ENCODE measurements around the gene CHIT1.

Gene CHIT1

DNA sequence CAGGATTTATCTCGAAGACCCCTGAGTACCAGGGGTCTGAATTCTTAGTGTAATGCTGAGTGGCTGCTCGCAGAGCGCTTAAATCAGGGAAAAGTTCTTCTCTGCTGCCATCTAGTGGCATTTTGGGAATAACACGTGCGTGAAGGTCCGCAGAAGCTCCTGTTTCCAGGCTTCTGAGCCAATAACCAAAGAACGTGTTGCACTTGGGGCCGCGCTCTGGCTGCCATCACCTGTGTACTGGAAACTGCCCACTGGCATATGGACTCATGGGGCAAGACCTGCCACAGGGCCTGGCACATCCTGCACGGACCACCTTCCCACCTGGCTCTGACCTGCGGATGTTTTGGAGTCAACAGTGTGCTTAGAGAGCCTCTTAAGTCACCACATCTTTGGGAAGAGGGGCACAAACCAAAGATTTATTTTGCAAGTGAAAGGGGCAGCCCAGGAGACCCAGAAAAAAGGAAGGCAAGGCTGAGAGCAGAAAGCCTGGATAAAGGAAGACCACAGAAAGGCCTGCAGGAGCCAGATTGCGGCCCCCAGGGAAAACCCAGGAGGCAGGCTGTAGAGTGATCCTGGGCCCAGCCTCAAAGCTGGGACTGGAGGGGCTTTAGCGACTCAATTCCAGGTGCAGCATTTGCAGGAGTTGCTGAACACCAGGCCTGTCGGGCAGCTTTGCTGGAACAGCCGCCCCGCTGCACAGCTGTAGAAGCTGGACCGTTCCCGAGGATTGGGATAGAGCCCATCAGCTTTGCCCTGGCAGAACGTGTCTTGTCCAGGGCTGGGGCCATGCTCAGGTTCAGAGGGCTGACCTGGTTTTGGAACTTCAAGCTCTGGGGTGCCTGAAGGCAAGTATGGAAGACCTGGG, 13.0 kb downstream of the CHIT1 start:
- DNase-seq, result peak; percentile 11

DNA sequence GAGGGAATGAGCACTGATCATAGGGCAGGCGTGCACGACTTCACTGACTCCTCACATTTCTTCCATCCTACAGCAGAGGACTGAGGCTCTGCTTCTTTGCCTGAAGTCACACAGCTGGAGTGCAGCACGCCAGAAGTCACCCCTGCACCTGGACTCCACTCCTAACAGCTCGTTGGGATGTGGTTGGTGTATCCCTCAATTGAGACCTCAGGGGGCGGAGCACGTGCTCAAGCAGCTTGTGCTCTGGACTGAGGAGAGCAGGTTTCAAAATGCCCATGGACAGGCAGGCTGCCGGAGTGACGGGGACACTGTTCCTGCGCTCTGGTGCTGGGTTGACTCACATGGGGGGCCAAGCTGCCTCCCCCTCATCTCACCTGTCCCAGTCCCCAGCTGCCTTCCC, 13.9 kb downstream of the CHIT1 start:
- no peak for DNase-seq

DNA sequence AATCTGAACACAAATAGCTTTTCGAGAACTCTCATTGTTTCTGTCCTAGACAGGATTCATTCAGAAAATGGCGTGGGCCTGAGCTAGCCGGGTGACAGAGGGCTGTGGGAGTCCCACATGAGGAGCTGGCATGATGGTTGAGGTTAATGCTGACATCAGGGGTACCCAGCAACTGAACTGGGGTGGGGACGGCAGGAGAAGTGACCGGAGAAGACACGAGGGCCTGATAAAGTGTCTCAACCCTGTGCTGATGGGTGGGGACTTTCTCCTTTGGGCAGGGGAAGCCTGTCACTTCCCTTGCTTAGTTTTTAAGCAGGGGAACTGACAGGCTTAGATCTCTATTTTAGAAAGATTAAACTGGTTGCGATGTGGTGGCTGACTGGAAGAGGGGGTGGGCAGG, 14.6 kb downstream of the CHIT1 start:
- no peak for DNase-seq

DNA sequence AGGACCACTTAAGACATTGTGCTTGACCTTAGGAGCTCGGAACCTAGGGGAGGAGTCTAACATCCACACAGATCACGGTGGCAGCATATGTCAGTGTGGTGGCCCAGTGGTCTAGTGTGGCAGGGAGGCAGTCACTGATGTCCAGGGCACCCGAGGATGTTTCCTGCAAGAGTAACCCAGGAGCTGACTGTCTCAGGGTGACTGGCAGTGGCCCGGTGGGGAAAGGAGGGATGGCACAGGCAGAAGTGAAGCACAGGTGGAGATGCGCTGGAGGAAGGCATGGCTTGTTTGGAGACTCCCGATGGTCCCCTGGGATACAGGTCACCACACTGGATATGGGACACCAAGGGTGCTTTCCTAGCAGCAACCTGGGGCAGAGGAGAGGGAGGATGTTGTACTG, 16.3 kb downstream of the CHIT1 start:
- DNase-seq, result no peak

DNA sequence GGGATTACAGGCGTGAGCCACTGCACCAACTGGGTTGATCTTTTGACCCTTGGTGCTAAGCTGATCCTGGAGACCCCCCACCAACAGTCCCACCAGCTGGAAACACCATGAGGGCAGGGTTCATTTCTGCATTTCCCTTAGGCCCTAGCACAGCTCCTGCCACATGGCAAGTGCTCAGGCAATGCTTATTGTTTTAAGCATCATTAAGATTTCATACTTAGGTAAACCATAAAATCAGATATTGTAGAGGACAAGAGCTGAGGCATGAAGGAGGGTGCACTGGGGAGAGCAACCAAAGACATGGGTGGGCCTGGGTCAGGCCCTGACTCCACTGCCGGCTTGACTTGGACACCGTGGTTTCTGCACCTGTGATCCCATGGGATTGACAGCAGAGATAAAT, 17.7 kb downstream of the CHIT1 start:
- DNase-seq, result no peak

DNA sequence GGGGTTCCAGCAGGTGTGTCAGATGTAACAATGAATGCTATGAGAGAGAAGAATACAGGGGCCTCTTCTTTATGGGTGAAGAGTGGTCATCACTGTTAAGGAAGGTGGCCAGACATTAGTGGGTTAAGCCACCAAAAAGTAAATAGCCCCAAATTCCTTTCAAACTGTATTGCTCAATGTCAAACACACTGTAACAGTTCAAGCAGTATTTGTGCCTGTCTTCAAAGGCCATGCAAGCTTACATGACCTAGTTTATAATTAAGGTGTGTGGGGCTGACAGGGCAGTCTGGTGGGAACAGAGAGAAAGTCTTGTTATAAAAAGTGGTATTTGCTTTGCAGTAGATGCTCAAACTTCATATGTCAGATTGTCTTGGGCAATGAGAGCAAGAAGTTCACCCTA, 18.5 kb downstream of the CHIT1 start:
- DNase-seq, result no peak

DNA sequence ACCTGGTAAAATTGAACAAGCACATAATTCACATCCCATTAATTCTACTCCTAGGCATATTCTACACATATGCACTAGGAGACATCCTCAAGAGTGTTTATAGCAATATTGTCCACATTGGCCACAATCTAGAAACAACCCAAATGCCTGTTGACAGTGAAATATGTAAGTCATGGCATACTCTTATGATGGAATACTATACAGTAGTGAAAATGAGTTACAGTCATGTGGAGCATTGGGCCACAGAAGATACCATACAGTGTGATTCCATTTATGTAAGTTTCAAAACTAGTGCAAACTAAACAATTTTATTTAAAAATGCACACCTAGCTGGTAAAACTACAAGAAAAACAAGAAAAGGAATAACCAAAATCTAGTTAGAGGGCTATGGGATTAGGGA, 19.1 kb downstream of the CHIT1 start:
- no peak for DNase-seq

DNA sequence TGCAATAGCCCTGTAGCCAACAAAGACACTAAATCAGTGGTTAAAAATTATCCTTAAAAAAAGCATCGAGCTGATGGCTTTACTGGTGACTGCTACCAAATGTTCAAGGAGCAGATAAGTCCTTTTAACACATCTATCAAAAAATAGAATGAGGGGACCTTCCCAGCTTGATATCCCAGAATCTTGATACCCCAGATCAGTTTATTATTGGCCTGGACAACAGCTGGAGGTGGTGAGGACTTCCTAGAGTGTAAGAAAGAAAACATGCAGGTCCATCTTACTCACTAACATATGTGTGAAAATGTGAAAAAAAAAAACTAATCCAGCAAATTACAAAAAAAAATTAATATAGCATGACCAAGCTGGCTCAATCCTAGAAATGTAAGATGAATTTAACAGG, 21.3 kb downstream of the CHIT1 start:
- DNase-seq, result no peak

DNA sequence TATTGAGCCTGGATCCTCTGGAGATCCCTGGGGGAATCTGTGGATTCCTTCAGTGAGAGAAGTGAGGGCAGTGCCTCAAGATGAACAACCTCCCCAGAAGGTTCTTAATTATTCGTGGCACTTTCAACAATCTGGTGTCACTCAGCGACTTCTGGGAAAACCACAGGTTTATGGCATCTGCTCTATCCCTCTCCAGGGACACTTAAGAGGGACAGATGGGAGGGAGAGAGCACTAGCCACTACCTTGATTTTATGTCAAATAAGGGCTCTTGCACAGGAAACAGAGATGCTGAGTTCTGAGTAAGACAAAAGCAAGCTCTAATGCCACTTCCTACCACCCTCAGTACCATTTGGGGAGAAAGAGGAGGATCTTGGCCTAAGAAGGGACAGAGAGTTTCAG, 21.7 kb downstream of the CHIT1 start:
- no peak for DNase-seq

DNA sequence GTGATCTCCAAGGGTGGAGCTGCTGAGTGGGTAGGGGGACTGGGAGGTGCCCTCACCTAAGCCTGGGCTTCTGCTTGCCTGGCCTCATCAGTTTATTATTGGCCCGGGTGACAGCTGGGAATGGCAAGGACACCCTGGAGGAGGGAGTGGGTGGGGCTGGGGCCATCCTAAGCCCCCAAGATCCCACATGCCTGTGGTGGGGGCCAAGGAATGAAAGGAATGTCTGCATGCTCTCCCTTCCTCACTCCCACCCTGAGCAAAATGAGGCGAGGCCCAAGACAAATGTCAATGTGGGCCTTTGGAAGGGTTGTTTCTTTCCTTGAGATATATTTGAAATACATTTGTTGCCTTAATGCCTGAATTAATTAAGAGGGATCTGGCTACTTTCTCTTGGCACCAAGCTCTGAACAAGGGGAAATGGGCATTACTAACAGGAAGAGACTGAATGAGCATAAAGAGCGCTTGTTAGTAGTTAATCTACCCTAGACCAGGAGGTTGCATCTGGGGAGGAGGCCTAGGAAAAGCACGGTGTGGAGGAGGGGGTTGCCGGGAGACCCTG, 23.3 kb downstream of the CHIT1 start:
- no peak for DNase-seq

DNA sequence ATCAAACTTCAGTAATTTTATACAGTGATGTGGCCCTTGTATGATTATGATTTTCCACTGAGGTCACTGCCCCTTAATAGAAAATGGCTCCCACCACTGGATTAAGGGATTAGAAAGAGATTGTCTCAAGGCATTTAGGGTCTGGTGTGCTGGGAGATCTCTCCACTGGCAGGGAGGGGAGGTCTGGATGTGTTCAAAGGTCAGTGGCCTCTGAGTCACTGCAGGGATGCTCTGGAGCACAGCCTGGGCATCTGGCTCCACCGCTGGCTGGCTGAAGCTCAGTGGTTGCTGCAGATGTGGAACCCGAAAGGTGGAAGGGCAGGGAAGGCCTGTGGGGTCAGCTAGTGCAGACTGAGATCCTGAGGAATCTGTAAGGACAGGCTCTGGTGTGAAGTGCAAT, 24.7 kb downstream of the CHIT1 start:
- no peak for DNase-seq

DNA sequence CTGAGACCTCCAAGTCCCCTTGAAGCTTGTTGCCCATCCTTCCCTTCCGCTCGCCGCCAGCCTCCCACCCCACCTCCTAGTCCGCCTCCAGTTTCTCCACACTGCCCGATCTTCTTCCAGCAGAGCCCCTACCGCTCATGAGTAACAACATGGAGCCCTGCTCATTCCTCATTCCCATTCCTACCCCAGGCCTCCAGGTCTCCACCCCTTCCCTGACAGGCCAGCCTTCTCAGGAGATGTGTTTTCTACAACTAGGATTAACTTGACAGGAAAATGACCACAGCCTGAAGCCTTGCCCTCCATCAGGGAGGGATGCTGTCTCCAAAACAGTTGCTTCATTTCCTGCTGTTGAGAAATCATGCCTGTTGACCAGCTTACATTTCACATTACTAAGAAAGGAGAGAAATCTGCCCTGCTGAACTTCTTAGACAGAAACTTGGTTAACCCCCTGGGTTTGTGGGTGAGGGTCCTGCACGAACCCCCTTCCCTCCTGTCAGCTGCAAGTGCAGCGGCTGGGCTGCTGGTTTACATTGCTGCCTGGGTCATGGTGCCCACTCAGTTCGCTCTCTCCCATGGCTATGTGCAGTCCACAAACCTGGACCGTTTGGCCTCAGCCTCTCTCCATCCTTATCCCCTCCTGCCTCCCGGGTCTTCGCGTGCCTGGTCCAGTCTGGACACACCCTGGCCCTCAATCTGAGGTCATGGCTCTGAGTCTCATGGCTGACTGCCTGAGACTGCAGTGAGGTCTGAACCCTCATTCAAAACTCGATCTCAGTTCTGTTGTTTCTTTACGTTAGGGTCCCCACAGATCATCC, 26.8 kb downstream of the CHIT1 start:
- no peak for DNase-seq

DNA sequence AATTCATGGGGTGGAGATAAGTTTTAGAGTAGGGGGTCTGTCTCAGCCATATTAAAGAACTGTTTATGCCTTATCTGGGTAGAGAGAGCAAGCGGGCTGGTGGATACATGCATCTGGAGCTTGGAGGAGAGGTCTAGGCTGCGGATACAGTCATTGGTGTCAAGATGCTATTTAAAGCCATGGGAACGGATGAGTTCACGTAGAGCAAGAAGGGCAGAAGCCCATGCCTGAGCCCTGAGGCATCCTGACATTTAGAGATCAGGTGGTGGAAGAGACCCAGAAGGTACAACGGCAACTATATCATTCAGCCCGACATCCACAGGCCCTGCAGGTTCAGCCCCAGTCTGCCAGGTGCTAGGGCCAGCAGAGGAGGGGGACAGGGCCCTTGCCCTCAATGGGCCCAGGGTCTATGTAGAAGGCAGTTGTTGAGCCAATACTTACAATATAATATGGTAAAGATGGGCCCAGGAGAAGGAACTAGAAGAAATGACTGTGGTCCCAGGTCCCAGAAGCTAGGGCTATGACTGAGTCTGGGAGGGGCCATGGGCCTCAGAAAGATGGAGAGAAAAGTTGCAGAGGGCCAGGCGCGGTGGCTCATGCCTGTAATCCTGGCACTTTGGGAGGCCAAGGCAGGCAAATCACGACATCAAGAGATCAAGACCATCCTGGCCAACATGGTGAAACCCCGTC, 27.8 kb downstream of the CHIT1 start:
- no peak for DNase-seq

DNA sequence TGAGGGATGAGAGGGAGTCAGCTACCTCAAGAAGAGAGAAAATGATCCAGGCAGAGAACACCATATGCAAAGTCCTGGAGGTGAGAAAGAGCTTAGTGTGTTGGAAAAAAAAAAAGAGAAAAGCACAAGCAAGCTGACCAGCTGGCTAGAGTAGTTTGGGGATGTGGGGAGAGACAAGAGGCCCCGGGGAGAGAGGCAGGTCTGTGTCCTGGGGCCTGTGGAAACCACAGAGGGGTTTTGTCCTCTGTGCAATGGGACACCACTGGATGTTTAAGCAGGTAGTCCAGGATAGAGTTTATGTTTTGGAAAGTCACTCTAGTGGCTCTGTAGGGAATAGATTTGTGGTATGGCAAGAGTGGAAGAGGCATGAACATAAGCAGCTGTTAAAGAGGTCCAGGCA, 28.6 kb downstream of the CHIT1 start:
- no peak for DNase-seq

DNA sequence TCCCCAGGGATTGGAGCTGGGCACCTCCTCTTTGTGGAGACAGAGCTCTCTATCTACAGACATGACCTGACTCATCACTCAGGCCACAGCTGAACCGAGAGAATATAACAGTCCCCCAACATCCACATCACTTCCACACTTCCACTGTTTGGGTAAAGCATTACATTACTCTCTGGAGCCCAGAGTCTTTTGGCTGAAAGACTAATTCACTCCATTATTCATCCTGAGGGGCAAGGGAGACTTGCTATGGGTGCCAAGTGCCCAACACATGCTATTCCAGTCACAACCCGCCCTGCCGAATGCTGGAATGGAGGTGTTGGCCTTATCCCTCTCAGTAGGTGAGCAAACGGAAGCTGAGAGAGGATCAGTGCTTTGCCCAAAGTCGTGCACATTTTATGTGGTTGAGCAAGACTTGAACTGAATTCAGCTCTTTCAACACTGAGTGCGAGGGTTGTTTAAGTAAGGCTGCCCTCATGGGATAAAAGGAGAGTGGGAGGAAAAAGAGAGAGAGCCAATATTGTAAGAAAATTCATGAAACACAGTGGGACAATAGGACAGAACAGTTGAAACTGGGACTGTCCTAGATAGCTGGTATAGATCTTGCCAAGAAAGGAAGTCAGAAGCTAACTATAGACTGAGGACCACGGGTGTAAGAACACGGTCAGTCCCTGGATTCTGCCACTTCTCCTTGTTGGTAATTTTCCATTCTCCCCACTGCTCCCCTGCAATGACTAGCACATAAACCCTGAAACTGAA, 29.5 kb downstream of the CHIT1 start:
- no peak for DNase-seq

DNA sequence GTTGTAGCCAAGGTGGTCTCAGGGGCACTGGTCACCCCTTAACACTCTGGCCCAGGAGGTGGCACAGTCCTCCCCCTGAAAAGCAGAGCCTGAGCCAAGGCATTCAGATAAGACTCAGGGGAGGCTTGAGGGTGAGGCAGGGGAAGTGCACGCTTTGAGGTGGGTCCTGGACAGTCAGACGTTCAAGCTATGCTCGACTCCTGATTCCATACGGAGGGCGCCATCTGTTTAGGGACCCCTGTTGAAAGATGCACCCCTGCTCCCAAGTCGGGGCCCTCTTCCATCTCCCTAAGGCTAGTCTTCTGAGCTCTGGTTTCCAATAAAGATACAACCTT, 30.0 kb downstream of the CHIT1 start:
- DNase-seq, result no peak

DNA sequence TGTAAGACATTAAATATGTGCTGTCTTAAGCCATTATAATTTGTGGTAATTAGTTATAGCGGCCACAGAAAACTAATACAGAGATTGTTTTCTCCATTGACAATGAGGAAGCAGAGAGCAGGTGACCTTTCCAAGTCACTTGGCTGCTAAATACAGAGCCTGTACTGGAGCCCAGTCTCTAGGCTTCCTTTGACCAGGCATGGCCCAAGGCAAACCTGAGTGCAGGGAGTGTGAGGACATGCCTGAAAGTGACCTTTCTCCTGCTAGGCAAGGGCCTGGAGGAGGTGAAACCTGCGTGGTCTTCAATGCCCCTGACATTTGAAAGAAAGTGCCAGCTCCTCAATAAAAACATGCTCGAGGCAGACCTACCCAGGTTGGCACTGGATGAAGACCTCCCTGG, 30.5 kb downstream of the CHIT1 start:
- DNase-seq, result no peak

DNA sequence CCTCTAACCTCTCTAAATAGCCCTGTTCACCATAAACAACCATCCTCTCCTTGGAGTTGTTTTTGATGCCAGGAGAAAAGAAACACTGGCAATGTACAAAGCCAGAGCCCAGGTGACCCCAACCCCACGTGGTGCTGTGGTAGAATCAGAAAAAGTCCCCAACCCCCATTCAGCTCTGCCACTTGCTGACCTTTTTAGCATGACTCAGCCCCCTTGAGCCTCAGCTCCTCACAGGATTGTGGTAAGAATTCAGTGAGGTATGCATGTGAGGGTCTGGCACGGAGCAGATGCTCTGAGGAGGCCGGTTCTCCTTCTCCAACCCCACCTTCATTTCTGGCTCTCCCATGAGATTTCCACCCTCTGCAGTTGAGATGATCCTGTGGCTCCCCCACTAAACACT, 31.8 kb downstream of the CHIT1 start:
- DNase-seq, result no peak

DNA sequence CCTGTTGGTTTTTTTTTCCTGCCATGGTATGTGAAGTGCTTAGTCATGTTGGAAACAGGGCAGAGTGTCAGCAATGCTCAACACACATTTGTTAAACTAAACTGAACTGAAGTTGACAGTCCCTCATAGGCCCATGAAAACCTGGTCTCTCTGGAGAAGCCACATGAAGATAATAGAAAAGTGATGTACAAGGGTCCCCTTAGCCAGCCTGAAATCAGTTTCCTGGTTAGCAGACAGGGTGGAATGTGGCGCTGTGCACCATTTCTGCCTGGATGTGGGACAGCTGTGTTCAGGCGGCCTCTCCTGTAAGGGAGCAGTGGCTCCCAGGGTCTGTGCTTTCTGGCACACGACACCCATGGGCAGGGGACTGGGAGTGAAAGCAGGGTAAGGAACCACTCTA, 33.1 kb downstream of the CHIT1 start:
- DNase-seq, result no peak

DNA sequence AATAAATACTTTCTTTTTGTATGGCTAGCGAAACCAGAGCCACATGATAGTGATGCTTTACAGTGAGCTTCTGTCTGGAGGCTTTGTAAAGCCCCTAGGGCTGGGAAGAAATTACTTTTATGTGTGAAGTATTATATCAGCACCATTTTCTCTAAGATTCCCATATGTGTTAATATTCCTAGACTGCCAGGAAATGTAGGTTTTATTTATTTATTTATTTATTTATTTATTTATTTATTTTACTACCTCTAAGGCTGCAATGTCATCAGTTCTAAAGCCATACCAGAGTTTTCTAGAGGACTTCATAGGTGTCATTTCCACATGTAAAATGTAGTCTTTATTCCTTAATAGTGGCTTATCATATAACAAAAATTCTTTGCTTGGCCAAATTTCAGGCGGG, 38.5 kb downstream of the CHIT1 start:
- DNase-seq, result no peak

DNA sequence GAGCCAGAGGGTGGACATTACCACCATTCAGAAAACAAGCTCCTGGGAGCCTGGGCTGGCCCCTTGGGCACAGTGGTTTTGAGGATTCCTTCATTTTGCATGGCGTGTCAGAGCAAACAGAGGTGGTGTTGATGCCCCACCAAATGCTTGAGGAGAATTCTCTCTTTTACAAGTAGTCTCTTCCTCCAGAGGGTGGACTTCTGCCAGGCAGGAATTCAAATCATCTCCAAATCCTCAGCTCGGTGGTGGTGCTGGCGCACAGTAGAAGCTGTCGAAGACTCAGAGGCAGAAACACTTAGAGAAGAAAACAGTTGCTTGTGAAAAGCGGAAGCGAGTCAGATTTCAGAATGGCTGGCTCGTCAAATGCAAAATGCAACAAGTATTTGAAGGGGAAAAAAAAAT, 39.5 kb downstream of the CHIT1 start:
- DNase-seq, result no peak

DNA sequence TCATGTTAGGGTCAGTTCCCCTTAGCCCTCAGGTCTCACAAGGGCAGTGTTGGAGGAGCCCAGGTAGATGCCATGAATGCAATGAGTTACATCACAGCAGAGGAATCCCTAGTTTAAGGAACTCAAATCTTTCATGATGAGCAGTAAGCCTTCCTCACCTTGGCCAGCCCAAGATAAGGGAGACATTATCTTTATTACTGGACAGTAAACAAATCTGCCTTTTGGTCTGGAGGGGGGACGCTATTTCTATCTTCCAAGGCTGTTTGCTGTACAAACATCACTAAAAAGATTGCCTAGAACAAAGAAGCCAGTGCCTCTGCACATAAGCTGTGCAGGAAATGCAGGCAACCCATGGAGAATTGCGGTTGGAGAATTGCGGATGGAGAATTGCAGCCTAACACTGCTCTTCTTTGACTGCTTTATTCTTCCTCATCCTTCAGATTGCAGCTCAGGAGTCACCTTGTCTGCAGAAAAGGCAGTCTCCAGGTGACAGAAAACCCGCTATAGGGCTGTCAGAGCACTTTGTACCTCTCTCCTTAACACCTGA, 40.7 kb downstream of the CHIT1 start:
- no peak for DNase-seq

Measured in NCI-H1048 (cell line).